ENCODE results near the gene OCIAD2.
"Not testable (repeated sequence)": the region's sequence is repeated elsewhere in the genome, so short reads cannot be mapped to it uniquely, and the experiment has no call there.

The OCIAD2 gene

GRCh38 chr4:48851651-48852050 lies 54.9 kb downstream of the OCIAD2 start:
- DNase-seq = no peak

- not testable (repeated sequence) for DNase-seq
These were observed 57.8 kb downstream of the OCIAD2 start for GRCh38 chr4:48848799-48849198.

DNA sequence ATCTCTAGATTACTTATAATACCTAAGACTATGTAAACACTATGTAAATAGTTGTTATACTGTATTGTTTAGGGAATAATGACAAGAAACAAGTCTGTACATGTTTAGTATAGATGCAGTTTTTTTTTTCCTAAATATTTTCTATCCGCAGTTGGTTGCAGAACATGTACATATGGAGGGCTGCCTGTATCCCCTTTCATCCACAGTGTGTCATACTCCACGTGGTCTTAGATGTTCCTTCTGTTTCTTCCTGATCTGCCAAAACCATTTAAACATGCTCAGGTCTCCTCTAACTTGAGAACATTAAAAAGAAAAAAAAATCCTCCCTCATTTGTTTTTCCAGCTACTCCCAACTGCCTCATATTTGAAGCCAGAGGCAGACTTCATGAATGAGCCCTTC lies 61.7 kb downstream of the OCIAD2 start:
- no peak for DNase-seq

DNA sequence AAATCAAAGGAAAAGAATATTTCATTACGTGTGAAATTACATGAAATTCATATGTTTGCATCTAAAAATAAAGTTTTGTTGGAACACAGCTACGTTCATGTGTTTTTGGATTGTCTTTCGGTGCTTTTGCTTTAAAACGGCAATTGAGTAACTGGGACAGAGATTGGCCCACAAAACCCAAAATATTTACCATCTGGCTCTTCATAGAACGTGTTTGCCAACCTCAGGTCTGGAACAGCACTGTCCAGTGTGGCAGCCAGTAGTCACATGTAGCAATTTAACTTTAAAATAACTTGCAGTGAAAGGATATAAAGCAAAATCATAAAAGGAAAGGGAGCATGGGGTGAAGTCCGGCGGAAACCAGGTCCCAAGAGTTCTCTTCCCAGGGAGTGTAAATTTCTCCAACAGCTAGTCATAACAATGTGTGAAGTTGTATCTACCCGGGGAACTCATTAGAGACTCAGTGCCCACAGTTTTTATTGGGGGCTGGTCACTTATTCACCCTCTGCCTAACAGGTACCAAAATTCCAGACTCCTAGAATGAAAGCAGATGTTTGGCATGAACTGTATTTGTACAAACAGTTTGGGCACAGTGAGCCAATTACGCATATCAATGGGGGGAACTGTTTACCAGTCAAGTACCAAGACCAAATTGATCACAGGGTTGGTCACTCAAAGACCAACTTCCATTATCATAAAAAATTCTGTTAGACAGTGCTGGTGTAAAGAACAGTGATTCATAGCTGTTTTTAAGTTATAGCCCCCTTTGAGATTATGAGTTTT lies 65.3 kb downstream of the OCIAD2 start:
- no peak for DNase-seq

DNA sequence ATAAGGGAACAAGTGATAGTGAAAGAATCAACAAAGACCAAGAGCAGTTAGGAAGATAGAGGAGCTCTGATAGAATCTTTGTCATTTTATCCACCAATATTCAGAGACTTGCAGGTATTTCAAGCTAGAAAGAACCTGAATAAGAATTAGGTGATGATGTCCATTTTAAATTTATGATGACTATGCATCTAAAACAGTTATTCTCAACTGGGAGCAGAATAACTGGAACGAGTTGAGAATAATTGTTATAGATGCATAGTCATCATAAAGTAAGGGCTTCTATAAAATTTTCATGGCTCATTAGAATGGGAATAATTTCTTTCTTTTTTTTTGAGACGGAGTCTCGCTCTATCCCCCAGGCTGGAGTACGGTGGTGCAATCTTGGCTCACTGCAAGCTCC lies 69.9 kb downstream of the OCIAD2 start:
- no peak for DNase-seq

All from GF-D8 (cell line).